H9 (cell line): ENCODE measurements around the gene PDCD7. TPM values are rescaled to one million over a fixed set of nuclear protein-coding genes. Genes with fewer than 3 reads are reported as not detected.

Experiments used
- DNase-seq: peaks from one replicate; pipeline ENCODE4 v3.0.0-alpha.2; 2017
- H2AFZ ChIP-seq: one replicate; pipeline ENCODE4 v1.6.1; 2013; ENCODE audit warnings: mild to moderate bottlenecking, low read length, control low read depth, moderate library complexity
- H2AK5ac ChIP-seq: 2 replicates; pipeline ENCODE4 v1.6.1; 2013; ENCODE audit warnings: low read length, control low read depth, mixed read lengths; ENCODE audit not compliant: insufficient read length
- H2BK120ac ChIP-seq: one replicate; pipeline ENCODE4 v1.6.1; 2013; ENCODE audit warnings: low read depth, mild to moderate bottlenecking, low read length, control low read depth, inconsistent platforms; ENCODE audit not compliant: poor library complexity, severe bottlenecking
- H2BK12ac ChIP-seq: 2 replicates; pipeline ENCODE4 v1.6.1; 2013; ENCODE audit warnings: low read length, control low read depth, mixed read lengths, low read depth; ENCODE audit not compliant: insufficient read length
- H2BK15ac ChIP-seq: 2 replicates; pipeline ENCODE4 v1.6.1; 2013; ENCODE audit warnings: low read depth, low read length, control low read depth
- H2BK20ac ChIP-seq: one replicate; pipeline ENCODE4 v1.6.1; 2013; ENCODE audit warnings: low read depth, mild to moderate bottlenecking, low read length, control low read depth, inconsistent platforms; ENCODE audit not compliant: poor library complexity, severe bottlenecking
- H2BK5ac ChIP-seq: 2 replicates; pipeline ENCODE4 v1.6.1; 2013; ENCODE audit warnings: low read length, control low read depth, mixed read lengths; ENCODE audit not compliant: insufficient read length
- H3K14ac ChIP-seq: 2 replicates; pipeline ENCODE4 v1.6.1; 2013; ENCODE audit warnings: low read length, control low read depth; ENCODE audit not compliant: insufficient read depth
- H3K18ac ChIP-seq: 2 replicates; pipeline ENCODE4 v1.6.1; 2013; ENCODE audit warnings: low read depth, mild to moderate bottlenecking, mixed read lengths, low read length, control low read depth; ENCODE audit not compliant: insufficient read length
- H3K23ac ChIP-seq: 2 replicates; pipeline ENCODE4 v1.6.1; 2013; ENCODE audit warnings: low read length, control low read depth, mixed read lengths, low read depth; ENCODE audit not compliant: insufficient read length
- H3K23me2 ChIP-seq: 2 replicates; pipeline ENCODE4 v1.6.1; 2013; ENCODE audit warnings: low read depth, mild to moderate bottlenecking, mixed read lengths, low read length, control low read depth; ENCODE audit not compliant: insufficient read length, poor library complexity, severe bottlenecking
- H3K27ac ChIP-seq: 2 replicates; pipeline ENCODE4 v1.5.1; 2013; ENCODE audit warnings: low read length, control low read depth, mixed read lengths, low read depth; ENCODE audit not compliant: insufficient read length
- H3K27me3 ChIP-seq: 2 replicates; pipeline ENCODE4 v1.6.1; 2013; ENCODE audit warnings: low read length, control low read depth, inconsistent platforms; ENCODE audit not compliant: insufficient read depth
- H3K4ac ChIP-seq: 2 replicates; pipeline ENCODE4 v1.6.1; 2013; ENCODE audit warnings: low read depth, mild to moderate bottlenecking, control low read depth, inconsistent platforms, low read length, moderate library complexity
- H3K4me1 ChIP-seq: 2 replicates; pipeline ENCODE4 v1.6.1; 2013; ENCODE audit warnings: low read length, control low read depth, inconsistent platforms; ENCODE audit not compliant: insufficient read depth
- H3K4me2 ChIP-seq: 2 replicates; pipeline ENCODE4 v1.6.1; 2013; ENCODE audit warnings: low read length, control low read depth, mixed read lengths; ENCODE audit not compliant: insufficient read length, insufficient read depth
- H3K56ac ChIP-seq: 2 replicates; pipeline ENCODE4 v1.6.1; 2013; ENCODE audit warnings: low read depth, mild to moderate bottlenecking, mixed read lengths, low read length, control low read depth; ENCODE audit not compliant: insufficient read length
- H3K79me1 ChIP-seq: 2 replicates; pipeline ENCODE4 v1.6.1; 2013; ENCODE audit warnings: low read depth, mild to moderate bottlenecking, moderate library complexity, low read length, control low read depth, inconsistent platforms; ENCODE audit not compliant: insufficient read depth, poor library complexity, severe bottlenecking
- H3K79me2 ChIP-seq: 2 replicates; pipeline ENCODE4 v1.6.1; 2013; ENCODE audit warnings: low read length, control low read depth, inconsistent platforms; ENCODE audit not compliant: insufficient read depth
- H3K9ac ChIP-seq: 2 replicates; pipeline ENCODE4 v1.6.1; 2013; ENCODE audit warnings: low read length, control low read depth, mixed read lengths; ENCODE audit not compliant: insufficient read length; ENCODE audit errors: extremely low read depth
- H3K9me3 ChIP-seq: one replicate; pipeline ENCODE4 v1.6.1; 2013; ENCODE audit warnings: low read depth, low read length, inconsistent platforms; ENCODE audit not compliant: control insufficient read depth
- H3T11ph ChIP-seq: one replicate; pipeline ENCODE4 v1.6.1; 2013; ENCODE audit warnings: mild to moderate bottlenecking, low read length, control low read depth, inconsistent platforms
- H4K20me1 ChIP-seq: one replicate; pipeline ENCODE4 v1.6.1; 2013; ENCODE audit not compliant: control insufficient read depth, insufficient read length, insufficient read depth
- H4K5ac ChIP-seq: 2 replicates; pipeline ENCODE4 v1.6.1; 2013; ENCODE audit warnings: low read depth, mild to moderate bottlenecking, mixed read lengths, low read length, control low read depth; ENCODE audit not compliant: insufficient read length
- H4K8ac ChIP-seq: replicated peaks from 2 replicates; pipeline ENCODE4 v1.6.1; 2013; ENCODE audit warnings: low read length, control low read depth, mixed read lengths, low read depth; ENCODE audit not compliant: insufficient read length
- H4K91ac ChIP-seq: 2 replicates; pipeline ENCODE4 v1.6.1; 2013; ENCODE audit warnings: low read depth, mild to moderate bottlenecking, moderate library complexity, mixed read lengths, low read length, control low read depth; ENCODE audit not compliant: insufficient read length
- H3K27ac Mint-ChIP-seq, 3 experiments: 2 replicates in 2 of 3; 3 replicates in 1 of 3; pipeline ENCODE4 v1.8.0; 2020 to 2021; ENCODE audit warnings: mixed read lengths in 3 of 3, mild to moderate bottlenecking in 1 of 3, moderate library complexity in 1 of 3
- H3K27me3 Mint-ChIP-seq: 2 replicates; pipeline ENCODE4 v1.8.0; 2021; ENCODE audit warnings: low read depth, mild to moderate bottlenecking, moderate library complexity, mixed read lengths
- H3K36me3 Mint-ChIP-seq, 3 experiments: 2 replicates in 2 of 3; 3 replicates in 1 of 3; pipeline ENCODE4 v1.8.0; 2020 to 2021; ENCODE audit warnings: low read depth in 3 of 3, mixed read lengths in 3 of 3; ENCODE audit not compliant: insufficient read depth in 1 of 3
- H3K4me1 Mint-ChIP-seq, 2 experiments: 2 replicates each; pipeline ENCODE4 v1.8.0; 2020; ENCODE audit warnings: mixed read lengths in 2 of 2
- H3K4me3 Mint-ChIP-seq, 2 experiments: 2 replicates in 1 of 2; 3 replicates in 1 of 2; pipeline ENCODE4 v1.8.0; 2020 to 2021; ENCODE audit warnings: mild to moderate bottlenecking in 2 of 2, mixed read lengths in 2 of 2, moderate library complexity in 1 of 2
- H3K9me3 Mint-ChIP-seq, 2 experiments: 2 replicates in 1 of 2; 3 replicates in 1 of 2; pipeline ENCODE4 v1.8.0; 2020; ENCODE audit warnings: mild to moderate bottlenecking in 2 of 2, mixed read lengths in 2 of 2, moderate library complexity in 1 of 2
- WGBS: extraction: QIAGEN DNeasy Blood & Tissue Kit; methylation state at CpG from one replicate; pipeline ENCODE4 v1.1.7; 2013; ENCODE audit warnings: missing lambda C conversion rate, low lambda C conversion rate, mixed read lengths; ENCODE audit not compliant: insufficient read length; ENCODE audit errors: extremely low coverage; 5-methylcytosine and 5-hydroxymethylcytosine counted together
- total RNA-seq: library from RNA; stranded (reverse); gene quantifications from 2 replicates; pipeline ENCODE4 v1.2.1, GENCODE V29; 2021
- TF ChIP-seq, protein P1 (sequence below): fragments of 200-600 bp; sonication (generic); conservative IDR thresholded peaks from 3 replicates; pipeline ENCODE4 v1.8.0; 2021; ENCODE audit warnings: antibody characterized with exemption, mild to moderate bottlenecking

The PDCD7 gene
- total RNA-seq, 1 experiment from 2014 or later: 35.2 TPM

DNA sequence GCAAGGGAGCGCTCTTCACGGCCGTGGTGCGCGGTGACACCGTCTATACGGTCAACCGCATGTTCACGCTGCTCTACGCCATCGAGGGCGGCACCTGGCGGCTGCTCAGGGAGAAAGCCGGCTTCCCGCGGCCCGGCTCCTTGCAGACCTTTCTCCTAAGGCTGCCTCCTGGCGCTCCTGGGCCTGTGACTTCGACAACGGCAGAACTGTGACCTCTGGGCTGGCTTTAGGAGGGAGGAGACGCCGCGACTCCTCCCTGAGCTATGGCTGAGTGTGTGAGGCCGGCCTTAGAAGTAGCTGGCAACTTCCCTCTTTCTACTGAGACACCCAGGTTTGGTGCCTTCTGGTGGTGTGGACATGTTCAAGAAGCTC, 55.6 kb downstream of the PDCD7 start:
- H3K4ac ChIP-seq: no peak overlapping the region
- no peak overlapping the region for H2BK120ac ChIP-seq
- no peak overlapping the region for H3K4me2 ChIP-seq
- H3K23me2 ChIP-seq: no peaks in the 10 kb centered on the region
- TF ChIP-seq, protein P1, sequence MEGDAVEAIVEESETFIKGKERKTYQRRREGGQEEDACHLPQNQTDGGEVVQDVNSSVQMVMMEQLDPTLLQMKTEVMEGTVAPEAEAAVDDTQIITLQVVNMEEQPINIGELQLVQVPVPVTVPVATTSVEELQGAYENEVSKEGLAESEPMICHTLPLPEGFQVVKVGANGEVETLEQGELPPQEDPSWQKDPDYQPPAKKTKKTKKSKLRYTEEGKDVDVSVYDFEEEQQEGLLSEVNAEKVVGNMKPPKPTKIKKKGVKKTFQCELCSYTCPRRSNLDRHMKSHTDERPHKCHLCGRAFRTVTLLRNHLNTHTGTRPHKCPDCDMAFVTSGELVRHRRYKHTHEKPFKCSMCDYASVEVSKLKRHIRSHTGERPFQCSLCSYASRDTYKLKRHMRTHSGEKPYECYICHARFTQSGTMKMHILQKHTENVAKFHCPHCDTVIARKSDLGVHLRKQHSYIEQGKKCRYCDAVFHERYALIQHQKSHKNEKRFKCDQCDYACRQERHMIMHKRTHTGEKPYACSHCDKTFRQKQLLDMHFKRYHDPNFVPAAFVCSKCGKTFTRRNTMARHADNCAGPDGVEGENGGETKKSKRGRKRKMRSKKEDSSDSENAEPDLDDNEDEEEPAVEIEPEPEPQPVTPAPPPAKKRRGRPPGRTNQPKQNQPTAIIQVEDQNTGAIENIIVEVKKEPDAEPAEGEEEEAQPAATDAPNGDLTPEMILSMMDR: peak; percentile 77
- H2BK20ac ChIP-seq: no peak overlapping the region
- no peaks in the 10 kb centered on the region for H3K9me3 ChIP-seq
- peaks cover 0 to 1% (median 0%) of the 10 kb centered on the region in 3 experiments; a peak in 2 of 7 replicates for H3K36me3 Mint-ChIP-seq
- no peak overlapping the region for H3K14ac ChIP-seq
- no peak overlapping the region for H3K18ac ChIP-seq
- peaks cover 35% of the 10 kb centered on the region for H3K27me3 Mint-ChIP-seq
- no peak overlapping the region for H3K56ac ChIP-seq
- peaks cover 8% of the 10 kb centered on the region; the same call in 1 of the 2 replicates for H3K4me1 ChIP-seq
- H3K27ac Mint-ChIP-seq: no peak overlapping the region
- no peak overlapping the region for H4K8ac ChIP-seq
- H4K5ac ChIP-seq: no peak overlapping the region
- H3T11ph ChIP-seq: no peak overlapping the region
- DNase-seq: peak; percentile 94
- H3K23ac ChIP-seq: no peak overlapping the region
- H2BK15ac ChIP-seq: no peak overlapping the region
- H3K4me1 Mint-ChIP-seq: peaks cover 19 to 21% of the 10 kb centered on the region in 2 experiments
- no peak overlapping the region for H2BK5ac ChIP-seq
- WGBS: no CpG with 5 or more reads among the region's 24 CpGs
- H3K79me1 ChIP-seq: no peaks in the 10 kb centered on the region
- no peak overlapping the region for H2AFZ ChIP-seq
- no peak overlapping the region for H3K27ac ChIP-seq
- H4K91ac ChIP-seq: no peak overlapping the region
- H3K9ac ChIP-seq: no peak overlapping the region
- H4K20me1 ChIP-seq: no peaks in the 10 kb centered on the region
- no peak overlapping the region for H3K4me3 Mint-ChIP-seq
- H3K9me3 Mint-ChIP-seq: peaks cover under 1 to 6% of the 10 kb centered on the region in 2 experiments; a peak in 3 of 5 replicates
- H2BK12ac ChIP-seq: no peak overlapping the region
- H3K79me2 ChIP-seq: no peaks in the 10 kb centered on the region
- no peak overlapping the region for H2AK5ac ChIP-seq
- no peaks in the 10 kb centered on the region for H3K27me3 ChIP-seq
